Measurements from ENCODE around the gene E2F4.

The E2F4 gene

GRCh38 chr16:67188323-67188722, 3.6 kb upstream of the E2F4 start:
- DNase-seq (ENCODE audit: low read depth), result no peak
- no peak overlapping the region for H3K4me3 ChIP-seq (ENCODE audit: low read depth, low read length)
- no peak for TF ChIP-seq CTCF (conservative IDR thresholded peaks at IDR 0.05; ENCODE audit: low read depth, low read length)

GRCh38 chr16:67188798-67189197, 3.2 kb upstream of the E2F4 start:
- no peak for TF ChIP-seq CTCF (conservative IDR thresholded peaks at IDR 0.05; ENCODE audit: low read depth, low read length)
- no peak overlapping the region for H3K4me3 ChIP-seq (ENCODE audit: low read depth, low read length)
- no peak for DNase-seq (ENCODE audit: low read depth)

- no peak for TF ChIP-seq CTCF (conservative IDR thresholded peaks at IDR 0.05; ENCODE audit: low read depth, low read length)
- DNase-seq (ENCODE audit: low read depth), result no peak
- H3K4me3 ChIP-seq (ENCODE audit: low read depth, low read length), result no peak within 1 kb of the TSS
Measured at GRCh38 chr16:67190041-67190440, 1.9 kb upstream of the E2F4 start, which contains the start of gene EXOC3L1. Gene EXOC3L1 (minus strand): TSS chr16:67190136. CDS start chr16:67189676, 460 bp downstream.

GRCh38 chr16:67190448-67191399, 1.2 kb upstream of the E2F4 start:
- no peak for TF ChIP-seq CTCF (conservative IDR thresholded peaks at IDR 0.05; ENCODE audit: low read depth, low read length)
- no peak overlapping the region for H3K4me3 ChIP-seq (ENCODE audit: low read depth, low read length)
- no peak for DNase-seq (ENCODE audit: low read depth)

GRCh38 chr16:67191411-67191994, 452 bp upstream of the E2F4 start:
- H3K4me3 ChIP-seq (ENCODE audit: low read depth, low read length), result peak overlapping the region; percentile 97
- TF ChIP-seq CTCF (conservative IDR thresholded peaks at IDR 0.05; ENCODE audit: low read depth, low read length), result no peak
- no peak for DNase-seq (ENCODE audit: low read depth)

- peak overlapping the region; percentile 97 for H3K4me3 ChIP-seq (ENCODE audit: low read depth, low read length)
- TF ChIP-seq CTCF (conservative IDR thresholded peaks at IDR 0.05; ENCODE audit: low read depth, low read length), result no peak
- no peak for DNase-seq (ENCODE audit: low read depth)
Measured at GRCh38 chr16:67192781-67193361, 916 bp downstream of the E2F4 start.
